Left lung (tissue), 10 donors: ENCODE measurements around the gene ANKRD66. TPM values are rescaled to one million over a fixed set of nuclear protein-coding genes. Genes with fewer than 3 reads are reported as not detected.

Experiments
- ATAC-seq: fragments of 200-7000 bp; cut with Tn5 transposase; one replicate; pipeline ENCODE4 v1.9.1; 2020; ENCODE audit warnings: moderate library complexity
- DNase-seq, 4 donors: peaks; one replicate each; pipeline ENCODE4 v3.0.0-alpha.2; 2013 to 2020
- H3K27ac ChIP-seq, 2 donors: fragments of 200-600 bp; sonication (generic) in 1 of 2; one replicate each; pipeline versions ENCODE4 v1.5.0 to v1.8.0; 2020 to 2021
- H3K27me3 ChIP-seq, 2 donors: fragments of 200-600 bp; sonication (generic) in 1 of 2; one replicate each; pipeline versions ENCODE4 v1.5.0 to v1.8.0; 2020 to 2021
- H3K36me3 ChIP-seq, 2 donors: fragments of 200-600 bp; sonication (generic) in 1 of 2; one replicate each; pipeline versions ENCODE4 v1.5.0 to v1.8.0; 2020 to 2021
- H3K4me1 ChIP-seq, 2 donors: fragments of 200-600 bp; one replicate each; pipeline ENCODE4 v1.8.0; 2021
- H3K4me3 ChIP-seq, 2 donors: fragments of 200-600 bp; sonication (generic) in 1 of 2; one replicate each; pipeline versions ENCODE4 v1.5.0 to v1.8.0; 2020 to 2021; ENCODE audit warnings: mild to moderate bottlenecking in 1 of 2
- H3K9me3 ChIP-seq, 2 donors: fragments of 200-600 bp; sonication (generic) in 1 of 2; one replicate each; pipeline versions ENCODE4 v1.5.0 to v1.8.0; 2020 to 2021
- intact Hi-C, 2 donors: fragments of 100-400 bp; cut with DNase I; formaldehyde crosslinking; loops; one replicate each; pipeline versions ENCODE4 v1.11.2 to v1.14.2; 2022
- polyA plus RNA-seq, 6 donors: library from polyadenylated mRNA; unstranded; fragments of 120-200 nt; gene quantifications; one replicate each; pipeline ENCODE4 v1.2.1, GENCODE V29; 2013; ENCODE audit not compliant: insufficient read length in 6 of 6
- total RNA-seq, 2 donors: library from RNA; stranded (reverse); fragmentation: NEBNext Ultra II Directional; extraction: Animal tissue kit (Norgen Biotek cat#: 25700); gene quantifications; one replicate each; pipeline ENCODE4 v1.2.1, GENCODE V29; 2021
- TF ChIP-seq, protein P1 (sequence below), 2 donors: fragments of 200-600 bp; sonication (generic) in 1 of 2; IDR thresholded peaks; one replicate each; pipeline versions ENCODE4 v1.5.0 to v1.8.0; 2021; ENCODE audit warnings: antibody characterized with exemption in 2 of 2
- donor health status: DM: no; HTN: yes; CAD: no.
- donor health status: DM: no; HTN: no; CAD: no.

The ANKRD66 gene
- total and polyA plus RNA-seq, 8 donors, result 0.36 to 2.9 (median 2.4) TPM; not detected in 1

DNA sequence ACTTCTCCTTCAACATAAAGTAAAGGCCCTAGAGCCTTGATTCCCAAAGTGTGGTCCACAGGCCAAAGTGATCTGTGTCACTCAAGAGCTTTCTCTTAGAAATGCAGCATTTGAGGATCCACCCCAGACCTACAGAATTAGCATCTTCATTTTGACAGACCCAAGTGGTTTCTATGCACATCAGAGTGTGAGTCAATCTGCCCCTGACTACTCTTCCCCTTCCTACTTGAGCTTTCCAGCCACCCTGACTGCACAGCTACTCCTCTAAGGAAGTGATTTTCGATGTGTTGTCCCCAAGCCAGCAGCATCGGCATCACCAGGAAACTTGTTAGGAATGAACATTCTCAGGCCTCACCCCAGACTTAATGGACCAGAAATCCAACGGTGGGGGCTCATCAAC is 49.1 kb downstream of the ANKRD66 start:
- no peak overlapping the region for H3K4me3 ChIP-seq

DNA sequence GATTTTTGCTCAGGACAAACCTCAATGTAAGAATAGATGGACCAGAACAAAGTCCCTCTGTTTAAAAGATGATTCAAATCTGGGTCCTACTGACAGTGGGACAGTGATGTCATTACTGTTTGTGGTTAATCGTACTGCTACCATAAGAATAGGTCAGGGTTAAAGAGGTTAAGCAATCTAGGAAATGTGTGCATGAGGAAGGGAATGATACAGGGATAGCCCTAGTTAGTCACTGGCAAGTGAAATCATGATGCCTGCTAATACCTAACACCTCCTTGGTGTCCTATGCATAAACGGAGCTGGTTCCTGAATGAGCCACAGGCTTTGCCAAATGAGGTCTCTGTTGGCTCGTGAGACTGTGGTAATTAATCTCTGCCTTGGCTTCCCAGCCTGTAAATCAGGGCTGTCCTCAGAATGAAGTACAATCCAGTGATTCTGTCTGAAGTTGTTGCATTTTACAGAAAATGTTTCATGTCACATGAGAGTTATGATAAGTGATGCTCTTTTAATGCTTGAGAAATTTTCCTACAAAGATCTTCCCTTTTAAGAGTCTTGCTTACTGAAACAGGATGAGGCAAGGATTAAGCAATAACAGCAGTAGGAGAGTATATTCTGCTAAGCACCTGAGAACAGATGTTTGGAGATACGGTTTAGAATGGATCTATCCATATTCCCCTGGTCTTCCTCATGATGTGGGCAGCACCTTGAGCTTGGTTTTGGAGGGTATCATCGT is 50.3 kb downstream of the ANKRD66 start:
- no peak overlapping the region for H3K27ac ChIP-seq
- intact Hi-C loops, result no loop called here
- no peak overlapping the region for H3K4me3 ChIP-seq
- no peaks in the 10 kb centered on the region for H3K4me1 ChIP-seq
- H3K36me3 ChIP-seq, result no peaks in the 10 kb centered on the region
- no peak for ATAC-seq
- TF ChIP-seq, protein P1, sequence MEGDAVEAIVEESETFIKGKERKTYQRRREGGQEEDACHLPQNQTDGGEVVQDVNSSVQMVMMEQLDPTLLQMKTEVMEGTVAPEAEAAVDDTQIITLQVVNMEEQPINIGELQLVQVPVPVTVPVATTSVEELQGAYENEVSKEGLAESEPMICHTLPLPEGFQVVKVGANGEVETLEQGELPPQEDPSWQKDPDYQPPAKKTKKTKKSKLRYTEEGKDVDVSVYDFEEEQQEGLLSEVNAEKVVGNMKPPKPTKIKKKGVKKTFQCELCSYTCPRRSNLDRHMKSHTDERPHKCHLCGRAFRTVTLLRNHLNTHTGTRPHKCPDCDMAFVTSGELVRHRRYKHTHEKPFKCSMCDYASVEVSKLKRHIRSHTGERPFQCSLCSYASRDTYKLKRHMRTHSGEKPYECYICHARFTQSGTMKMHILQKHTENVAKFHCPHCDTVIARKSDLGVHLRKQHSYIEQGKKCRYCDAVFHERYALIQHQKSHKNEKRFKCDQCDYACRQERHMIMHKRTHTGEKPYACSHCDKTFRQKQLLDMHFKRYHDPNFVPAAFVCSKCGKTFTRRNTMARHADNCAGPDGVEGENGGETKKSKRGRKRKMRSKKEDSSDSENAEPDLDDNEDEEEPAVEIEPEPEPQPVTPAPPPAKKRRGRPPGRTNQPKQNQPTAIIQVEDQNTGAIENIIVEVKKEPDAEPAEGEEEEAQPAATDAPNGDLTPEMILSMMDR (IDR thresholded peaks at IDR 0.05), result no peak
- H3K27me3 ChIP-seq, result no peaks in the 10 kb centered on the region
- no peaks in the 10 kb centered on the region for H3K9me3 ChIP-seq
- no peak for DNase-seq

More for the DNA sequence above, 49.1 kb downstream of the ANKRD66 start:
- H3K4me1 ChIP-seq, result no peaks in the 10 kb centered on the region
- H3K27me3 ChIP-seq, result no peaks in the 10 kb centered on the region
- no peaks in the 10 kb centered on the region for H3K36me3 ChIP-seq
- TF ChIP-seq, protein P1 (IDR thresholded peaks at IDR 0.05), result no peak
- no peaks in the 10 kb centered on the region for H3K9me3 ChIP-seq
- H3K27ac ChIP-seq, result no peak overlapping the region
- no peak for DNase-seq
- intact Hi-C loops, result no loop called here
- ATAC-seq, result no peak

DNA sequence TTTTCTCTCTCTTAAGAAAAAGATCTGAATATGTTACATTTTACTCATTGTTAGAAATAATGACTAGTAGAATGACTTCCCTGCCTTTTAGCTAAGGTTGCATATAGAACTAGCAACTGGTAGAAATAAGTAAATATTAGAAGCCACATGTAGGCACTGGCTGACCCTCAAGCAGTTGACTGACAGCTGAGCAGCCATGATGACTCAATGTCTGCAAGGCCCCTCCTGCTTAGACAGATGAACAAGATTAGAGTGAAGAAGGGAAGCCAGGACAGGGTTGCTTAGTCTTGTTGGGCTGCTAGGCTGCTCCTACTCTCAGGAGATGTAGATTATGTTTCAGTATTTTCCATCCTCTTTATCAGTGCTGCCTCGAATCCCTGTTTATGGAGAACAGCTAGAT is 52.9 kb downstream of the ANKRD66 start:
- TF ChIP-seq, protein P1 (IDR thresholded peaks at IDR 0.05), result no peak
- intact Hi-C loops, result no loop called here
- no peaks in the 10 kb centered on the region for H3K36me3 ChIP-seq

DNA sequence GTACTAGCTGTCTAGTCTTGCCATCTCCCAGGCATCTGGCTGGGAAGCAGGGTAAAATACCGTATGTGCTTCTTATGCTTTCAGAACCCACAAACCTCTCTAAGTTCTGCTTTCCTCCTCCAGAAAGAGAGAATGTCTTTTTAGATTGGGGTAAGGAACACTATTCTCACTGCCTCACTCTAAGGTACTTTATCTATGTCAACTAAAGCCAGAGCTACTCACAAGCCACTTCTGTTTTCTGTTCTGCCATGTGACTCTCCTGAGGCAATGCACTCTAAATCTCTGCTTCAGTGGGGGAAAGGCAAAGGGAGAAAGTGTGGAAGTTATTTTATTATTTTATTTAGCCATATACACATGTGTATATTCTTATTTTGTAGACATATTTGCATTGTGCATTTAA is 62.1 kb downstream of the ANKRD66 start:
- Histone ChIP-seq H3K9me3 (no peaks in the 10 kb centered on the region), H3K27me3 (peaks cover 0 to 5% of the 10 kb centered on the region in 2 donors), H3K27ac (no peak overlapping the region), H3K4me3 (no peak overlapping the region), H3K36me3 (no peaks in the 10 kb centered on the region), H3K4me1 (no peaks in the 10 kb centered on the region)
- DNase-seq, result peak in 1 of 4 donors; percentile 4
- intact Hi-C loops, result no loop called here
- TF ChIP-seq, protein P1 (IDR thresholded peaks at IDR 0.05), result no peak
- peak; percentile 87 for ATAC-seq

More for the DNA sequence above, 52.9 kb downstream of the ANKRD66 start:
- ATAC-seq, result no peak
- Histone ChIP-seq H3K27ac (no peak overlapping the region), H3K4me3 (no peak overlapping the region), H3K9me3 (no peaks in the 10 kb centered on the region), H3K27me3 (no peaks in the 10 kb centered on the region), H3K4me1 (no peaks in the 10 kb centered on the region)
- DNase-seq, result no peak

Other genes starting within 250 kb of the ANKRD66 start
- 10 to 100 TPM in 1 of 2 donors, 1 to 10 TPM in 1; 4.5 to 11.8 TPM for gene CYP39A1, start 94.1 kb upstream of the ANKRD66 start, total RNA-seq
- gene CYP39A1, start 94.1 kb upstream of the ANKRD66 start, polyA plus RNA-seq, result 10 to 100 TPM in 3 of 6 donors, 1 to 10 TPM in 3; 8.2 to 11.9 (median 9.8) TPM
- gene SLC25A27, start 94.0 kb upstream of the ANKRD66 start, total RNA-seq, result 10 to 100 TPM in 1 of 2 donors, 1 to 10 TPM in 1; 8.1 to 12.4 TPM
- gene SLC25A27, start 94.0 kb upstream of the ANKRD66 start, polyA plus RNA-seq, result 100 to 1,000 TPM in 4 of 6 donors, 10 to 100 TPM in 2; 88.1 to 140 (median 112) TPM
- gene TDRD6, start 59.0 kb upstream of the ANKRD66 start, total RNA-seq, result under 1 TPM; 0.34 to 0.38 TPM
- 1 to 10 TPM; 1.1 to 2.2 (median 1.7) TPM for gene TDRD6, start 59.0 kb upstream of the ANKRD66 start, polyA plus RNA-seq
- 10 to 100 TPM; 19.6 to 32.1 TPM for gene PLA2G7, start 11.6 kb upstream of the ANKRD66 start, total RNA-seq
- 1 to 10 TPM in 4 of 6 donors, under 1 TPM in 2; 0.88 to 1.3 (median 1.1) TPM for gene PLA2G7, start 11.6 kb upstream of the ANKRD66 start, polyA plus RNA-seq
- gene MEP1A, start 46.5 kb downstream of the ANKRD66 start, total RNA-seq, result not detected
- under 1 TPM in 1 of 6 donors, not detected in 5; 0.06 TPM for gene MEP1A, start 46.5 kb downstream of the ANKRD66 start, polyA plus RNA-seq
- 100 to 1,000 TPM; 219 to 357 TPM for gene ADGRF5, start 175.0 kb downstream of the ANKRD66 start, total RNA-seq
- 100 to 1,000 TPM; 116 to 173 (median 133) TPM for gene ADGRF5, start 175.0 kb downstream of the ANKRD66 start, polyA plus RNA-seq